Cardiac muscle cell (in vitro differentiated cells and primary cell): ENCODE measurements around the gene C16orf89. TPM values are rescaled to one million over a fixed set of nuclear protein-coding genes. Genes with fewer than 3 reads are reported as not detected.
"Not testable (repeated sequence)": the region's sequence is repeated elsewhere in the genome, so short reads cannot be mapped to it uniquely, and the experiment has no call there.

Experiments
- DNase-seq, 2 donors: peaks; one replicate each; pipeline versions ENCODE4 v3.0.0 to v3.0.0-alpha.2; 2010 to 2017; ENCODE audit warnings: low read depth in 1 of 2, low spot score in 1 of 2
- H3K27ac ChIP-seq: fragments of 200-600 bp; sonication (generic); 2 replicates; pipeline ENCODE4 v1.5.1; 2016
- H3K27me3 ChIP-seq: fragments of 200-600 bp; sonication (generic); 2 replicates; pipeline ENCODE4 v1.6.0; 2016; ENCODE audit warnings: control low read depth
- H3K36me3 ChIP-seq: fragments of 200-600 bp; sonication (generic); 2 replicates; pipeline ENCODE4 v1.5.1; 2016; ENCODE audit warnings: control low read depth
- H3K4me1 ChIP-seq: fragments of 200-600 bp; sonication (generic); 2 replicates; pipeline ENCODE4 v1.8.1; 2017; ENCODE audit warnings: low read depth, mild to moderate bottlenecking, mixed run types
- H3K4me3 ChIP-seq: fragments of 200-600 bp; sonication (generic); 2 replicates; pipeline ENCODE4 v1.5.1; 2016; ENCODE audit warnings: mild to moderate bottlenecking
- H3K9me3 ChIP-seq: fragments of 200-600 bp; sonication (generic); 2 replicates; pipeline ENCODE4 v1.5.1; 2017; ENCODE audit warnings: low read depth, mild to moderate bottlenecking, control low read depth
- CTCF ChIP-seq: IDR thresholded peaks from 2 replicates; pipeline ENCODE4 v1.5.1; 2012; ENCODE audit warnings: low read depth, mild to moderate bottlenecking, low read length
- polyA plus RNA-seq: library from polyadenylated mRNA; unstranded; fragments of >200 nt; fragmentation: Nextera tagmentation; extraction: Ambion mirVana; gene quantifications from 2 replicates; pipeline ENCODE4 v1.2.1, GENCODE V29; 2016
- total RNA-seq: library from RNA; depleted of rRNA; stranded (reverse); fragments of >200 nt; gene quantifications from 2 replicates; pipeline ENCODE4 v1.2.3, GENCODE V29; 2016

Gene C16orf89
- total and polyA plus RNA-seq, 2 experiments from 2014 or later, result 0.62 TPM; not detected in 1

- no peak overlapping the region for H3K27ac ChIP-seq
- H3K9me3 ChIP-seq, result no peaks in the 10 kb centered on the region
- DNase-seq, result no peak
- H3K4me3 ChIP-seq, result no peak overlapping the region
- H3K4me1 ChIP-seq, result no peaks in the 10 kb centered on the region
- no peaks in the 10 kb centered on the region for H3K36me3 ChIP-seq
- no peaks in the 10 kb centered on the region for H3K27me3 ChIP-seq
- no peak for TF ChIP-seq CTCF
Observed at GRCh38 chr16:5046914-5047313, 18.8 kb downstream of the C16orf89 start.

- TF ChIP-seq CTCF, result no peak
- Histone ChIP-seq H3K36me3 (no peaks in the 10 kb centered on the region), H3K4me1 (no peaks in the 10 kb centered on the region), H3K27ac (no peak overlapping the region), H3K9me3 (no peaks in the 10 kb centered on the region), H3K27me3 (no peaks in the 10 kb centered on the region), H3K4me3 (no peak overlapping the region)
- no peak for DNase-seq
Observed at GRCh38 chr16:5045499-5046115, 20.1 kb downstream of the C16orf89 start.

GRCh38 chr16:5044581-5044980 lies 21.2 kb downstream of the C16orf89 start:
- H3K4me3 ChIP-seq, H3K4me1 ChIP-seq, DNase-seq, H3K9me3 ChIP-seq, H3K27ac ChIP-seq, H3K36me3 ChIP-seq, H3K27me3 ChIP-seq: not testable (repeated sequence)

DNA sequence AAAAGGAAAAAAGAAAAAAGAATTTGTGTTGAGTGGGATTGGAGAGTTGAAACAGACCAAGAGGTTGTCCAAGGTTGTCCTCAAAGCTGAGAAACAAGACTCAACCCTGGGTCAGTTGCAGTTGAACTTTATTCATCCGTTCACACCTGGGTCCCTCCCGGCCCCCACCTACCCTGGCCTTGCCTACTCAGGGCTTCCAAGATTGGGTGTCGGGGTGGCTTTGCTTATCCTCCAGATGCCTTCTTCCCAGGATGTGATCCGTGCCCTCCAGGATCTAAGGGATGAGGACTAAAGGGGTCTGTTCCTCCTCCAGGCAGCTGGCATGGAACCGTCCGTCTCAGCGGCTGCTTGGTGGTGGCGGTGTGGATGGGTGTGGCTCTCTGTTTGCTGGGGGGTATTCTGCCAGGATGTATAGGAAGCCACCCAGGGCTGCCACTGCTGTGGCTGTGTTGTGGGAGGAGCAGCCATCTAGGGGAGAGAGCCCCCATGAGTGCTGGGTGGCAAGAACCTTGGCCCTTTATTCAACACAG lies 21.7 kb downstream of the C16orf89 start:
- no peaks in the 10 kb centered on the region for H3K4me1 ChIP-seq
- H3K27ac ChIP-seq, result no peak overlapping the region
- no peak for TF ChIP-seq CTCF
- no peaks in the 10 kb centered on the region for H3K27me3 ChIP-seq
- no peaks in the 10 kb centered on the region for H3K36me3 ChIP-seq
- no peak overlapping the region for H3K4me3 ChIP-seq
- DNase-seq, result no peak
- no peaks in the 10 kb centered on the region for H3K9me3 ChIP-seq

DNA sequence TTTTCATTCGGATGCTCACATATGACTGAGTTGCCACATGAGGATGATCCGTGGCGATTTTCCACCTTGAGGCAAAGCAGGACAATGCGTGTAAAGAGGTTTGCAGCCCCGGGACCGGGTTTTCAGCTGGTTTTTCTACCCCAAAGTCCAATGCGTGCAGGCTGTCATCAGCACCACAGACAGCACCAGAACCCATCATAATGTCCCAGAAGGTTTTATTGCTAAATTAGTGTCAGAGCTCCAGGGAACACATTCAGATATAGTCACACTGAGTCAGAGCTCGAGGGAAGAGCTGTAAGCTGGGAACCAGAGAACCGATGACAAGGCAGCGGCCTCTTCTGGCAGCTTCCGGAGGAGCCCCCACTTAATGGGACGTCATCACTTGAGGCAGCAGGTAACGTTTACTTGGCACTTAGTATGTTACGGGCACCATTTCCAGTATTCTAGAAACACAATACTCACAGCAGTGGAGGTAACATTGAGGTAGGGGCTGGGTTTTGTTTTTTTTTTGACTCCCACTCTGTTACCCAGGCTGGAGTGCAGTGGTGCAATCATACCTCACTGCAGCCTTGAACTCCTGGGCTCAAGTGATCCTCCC lies 23.1 kb downstream of the C16orf89 start:
- TF ChIP-seq CTCF, result no peak
- no peak overlapping the region for H3K4me3 ChIP-seq
- no peaks in the 10 kb centered on the region for H3K9me3 ChIP-seq
- peak in 1 of 2 donors; percentile 7 for DNase-seq
- no peaks in the 10 kb centered on the region for H3K27me3 ChIP-seq
- H3K36me3 ChIP-seq, result no peaks in the 10 kb centered on the region
- no peak overlapping the region for H3K27ac ChIP-seq
- no peaks in the 10 kb centered on the region for H3K4me1 ChIP-seq

- no peaks in the 10 kb centered on the region for H3K4me1 ChIP-seq
- no peaks in the 10 kb centered on the region for H3K9me3 ChIP-seq
- no peak overlapping the region for H3K27ac ChIP-seq
- no peak overlapping the region for H3K4me3 ChIP-seq
- no peaks in the 10 kb centered on the region for H3K36me3 ChIP-seq
- no peak for TF ChIP-seq CTCF
- peak in 1 of 2 donors; percentile 22 for DNase-seq
- H3K27me3 ChIP-seq, result no peaks in the 10 kb centered on the region
Observed at GRCh38 chr16:5041600-5042133, 24.1 kb downstream of the C16orf89 start.
